GM19455 (cell line): Measurements from ENCODE around the gene MEAF6.
"Not testable (repeated sequence)": the region's sequence is repeated elsewhere in the genome, so short reads cannot be mapped to it uniquely, and the experiment has no call there.

Experiments used
- ATAC-seq: cut with Tn5 transposase; IDR thresholded peaks from one replicate; pipeline ENCODE4 v1.9.1; 2021; ENCODE audit not compliant: unreplicated experiment

MEAF6 gene

DNA sequence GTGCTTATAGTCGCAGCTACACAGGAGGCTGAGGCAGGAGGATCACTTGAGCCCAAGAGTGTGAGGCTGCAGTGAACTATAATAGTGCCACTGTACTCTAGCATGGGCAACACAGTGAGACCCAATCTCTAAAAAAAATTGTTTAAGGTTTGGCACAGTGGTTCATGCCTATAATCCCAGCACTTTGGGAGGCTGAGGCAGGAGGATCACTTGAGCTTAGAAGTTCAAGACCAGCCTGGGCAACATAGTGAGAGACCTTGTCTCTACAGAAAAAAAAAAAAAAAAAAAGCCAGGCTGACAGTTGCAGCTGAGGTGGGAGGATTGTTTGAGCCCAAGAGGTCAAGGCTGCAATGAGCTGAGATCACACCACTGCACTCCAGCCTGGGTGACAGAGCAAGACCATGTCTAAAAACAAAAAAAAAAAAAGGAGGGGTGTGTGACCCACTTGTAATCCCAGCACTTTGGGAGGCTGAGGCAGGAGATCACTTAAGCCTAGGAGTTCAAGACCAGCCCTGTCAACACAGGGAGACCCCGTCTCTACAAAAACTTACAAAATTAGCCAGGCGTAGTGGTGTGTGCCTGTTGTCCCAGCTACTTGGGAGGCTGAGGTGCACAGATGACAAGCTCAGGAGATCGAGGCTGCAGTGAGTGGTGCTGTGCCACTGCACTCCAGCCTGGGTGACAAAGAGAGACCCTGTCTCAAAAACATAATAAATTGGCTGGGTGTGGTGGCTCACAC, 18.0 kb upstream of the MEAF6 start:
- ATAC-seq, result not testable (repeated sequence)

DNA sequence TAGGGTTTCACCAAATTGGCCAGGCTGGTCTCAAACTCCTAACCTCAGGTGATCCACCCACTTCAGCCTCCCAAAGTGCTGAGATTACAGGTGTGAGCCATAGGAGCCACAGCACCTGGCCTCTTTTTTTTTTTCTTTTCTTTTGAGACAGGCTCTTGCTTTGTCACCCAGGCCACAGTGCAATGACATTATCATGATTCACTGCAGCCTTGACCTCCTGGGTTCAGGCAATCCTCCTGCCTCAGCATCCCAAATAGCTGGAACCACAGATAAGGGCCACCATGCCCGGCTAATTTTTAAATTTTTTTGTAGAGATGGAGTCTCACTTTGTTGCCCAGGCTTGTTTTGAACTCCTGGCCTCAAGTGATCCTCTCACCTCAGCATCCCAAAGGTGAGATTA, 15.3 kb upstream of the MEAF6 start:
- not testable (repeated sequence) for ATAC-seq

- no peak for ATAC-seq
Measured at GRCh38 chr1:37519613-37520012, 5.0 kb upstream of the MEAF6 start.

GRCh38 chr1:37518929-37519328, 4.4 kb upstream of the MEAF6 start:
- ATAC-seq, result not testable (repeated sequence)

GRCh38 chr1:37518241-37518640, 3.7 kb upstream of the MEAF6 start:
- not testable (repeated sequence) for ATAC-seq

DNA sequence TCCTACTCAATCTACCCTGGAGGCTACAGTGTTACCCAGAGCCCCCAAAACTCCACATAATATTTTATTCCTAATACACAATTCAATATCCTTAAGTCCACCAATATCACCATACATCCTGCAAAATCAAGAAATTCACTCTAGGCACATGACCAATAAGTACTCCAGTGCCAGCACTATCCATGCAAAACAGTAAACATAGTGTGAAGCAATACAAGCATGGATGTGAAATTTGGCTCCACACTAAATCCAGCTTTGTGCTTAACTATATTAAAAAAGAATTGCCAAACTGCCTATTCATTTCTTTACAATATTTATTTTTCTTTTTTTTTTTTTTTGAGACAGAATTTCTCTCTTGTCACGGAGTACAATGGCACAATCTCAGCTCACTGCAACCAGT, 3.0 kb upstream of the MEAF6 start:
- ATAC-seq, result no peak

- no peak for ATAC-seq
Measured at GRCh38 chr1:37515185-37516034, 844 bp upstream of the MEAF6 start.

GRCh38 chr1:37513795-37514349, 694 bp downstream of the MEAF6 start:
- ATAC-seq, result peak; percentile 5

DNA sequence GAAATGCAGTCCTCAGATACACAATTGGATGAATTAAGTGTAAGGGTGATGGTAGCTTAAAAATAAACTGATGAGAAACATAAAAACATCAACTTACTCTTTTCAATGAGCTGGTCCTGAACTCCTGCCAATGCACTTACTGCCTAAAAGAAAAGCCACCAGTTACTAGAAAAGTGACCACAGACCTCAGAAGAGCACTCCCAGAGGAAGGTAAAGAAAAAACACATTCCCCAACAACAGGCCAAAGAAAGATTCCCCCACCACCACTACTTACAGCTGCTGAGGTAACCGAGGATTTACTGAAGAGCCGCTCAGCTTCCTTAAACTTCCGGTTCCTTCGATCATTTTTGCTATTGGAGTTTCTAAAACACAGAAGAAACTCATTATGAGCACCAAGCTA, 5.4 kb downstream of the MEAF6 start:
- no peak for ATAC-seq

GRCh38 chr1:37506740-37507139, 7.8 kb downstream of the MEAF6 start:
- no peak for ATAC-seq

GRCh38 chr1:37502791-37503190, 11.8 kb downstream of the MEAF6 start:
- ATAC-seq, result not testable (repeated sequence)

- ATAC-seq, result no peak
Measured at GRCh38 chr1:37502104-37502503, 12.5 kb downstream of the MEAF6 start.

DNA sequence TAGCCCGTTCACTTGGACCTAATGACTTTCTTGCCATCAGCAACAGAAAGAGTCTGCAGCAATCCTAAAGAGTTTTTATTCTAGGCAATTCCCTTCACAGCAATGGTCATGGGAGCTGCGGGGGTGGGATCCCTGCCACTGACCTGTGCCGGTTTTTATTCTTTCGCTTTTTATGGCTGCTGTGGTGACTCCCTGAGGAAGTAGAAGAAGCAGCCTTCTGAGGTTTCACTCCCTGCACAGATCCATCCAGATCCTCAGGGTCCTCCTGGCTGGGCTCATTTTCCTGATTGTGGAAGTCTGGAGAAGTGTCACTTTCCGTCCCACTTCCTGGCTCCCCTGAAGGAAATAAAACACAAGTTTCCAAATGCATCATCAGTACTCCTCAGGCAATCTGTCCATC, 12.9 kb downstream of the MEAF6 start:
- no peak for ATAC-seq

DNA sequence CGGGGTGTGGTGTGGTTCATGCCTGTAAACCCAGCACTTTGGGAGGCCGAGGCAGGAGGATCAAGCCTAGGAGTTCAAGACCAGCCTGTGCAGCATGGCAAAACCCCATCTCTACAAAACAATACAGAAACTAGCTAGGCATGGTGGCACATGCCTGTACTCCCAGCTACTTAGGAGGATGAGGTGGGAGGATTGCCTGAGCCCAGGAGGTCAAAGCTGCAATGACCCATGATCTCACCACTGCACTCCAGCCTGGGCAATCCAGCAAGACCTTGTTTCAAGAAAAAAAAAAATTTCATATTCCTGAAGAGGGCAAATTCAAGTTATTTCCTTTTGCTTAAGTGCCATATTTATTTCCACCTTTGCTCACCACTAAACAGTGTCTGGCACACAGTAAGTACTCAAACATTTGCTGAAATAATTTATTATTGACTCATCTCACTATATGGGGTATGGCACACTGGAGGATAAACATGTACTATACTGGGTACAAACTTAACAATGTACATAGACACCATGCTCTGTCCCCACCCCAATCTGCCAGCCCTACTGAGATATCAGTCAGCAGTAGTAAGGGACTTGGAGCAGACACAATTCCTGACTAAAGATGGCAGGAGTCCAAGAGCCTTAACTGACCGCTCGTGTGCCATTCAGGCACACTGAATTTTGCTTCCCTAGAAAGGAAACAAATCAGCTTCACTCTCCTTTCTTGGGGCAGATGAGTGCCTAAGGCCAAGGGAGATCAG, 15.5 kb downstream of the MEAF6 start:
- no peak for ATAC-seq

GRCh38 chr1:37497832-37498231, 16.7 kb downstream of the MEAF6 start:
- no peak for ATAC-seq

DNA sequence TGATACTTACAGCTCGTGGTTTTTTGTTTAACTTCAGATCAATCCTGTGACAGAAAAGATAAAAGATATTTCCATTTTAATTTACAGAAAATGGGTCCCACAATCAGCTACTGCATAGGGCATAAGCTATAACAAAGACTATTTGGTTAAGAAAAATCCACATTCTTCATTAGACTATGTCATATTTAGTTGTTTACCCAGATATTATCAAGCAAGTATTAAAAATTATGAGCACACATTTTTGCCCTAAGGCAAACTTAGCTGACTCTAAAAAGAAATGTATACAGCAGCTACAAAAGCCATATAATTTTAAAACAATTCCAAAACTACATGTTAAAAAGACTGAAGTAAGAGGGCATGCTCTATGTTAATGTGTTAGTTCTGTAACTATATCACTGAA, 18.7 kb downstream of the MEAF6 start:
- no peak for ATAC-seq

DNA sequence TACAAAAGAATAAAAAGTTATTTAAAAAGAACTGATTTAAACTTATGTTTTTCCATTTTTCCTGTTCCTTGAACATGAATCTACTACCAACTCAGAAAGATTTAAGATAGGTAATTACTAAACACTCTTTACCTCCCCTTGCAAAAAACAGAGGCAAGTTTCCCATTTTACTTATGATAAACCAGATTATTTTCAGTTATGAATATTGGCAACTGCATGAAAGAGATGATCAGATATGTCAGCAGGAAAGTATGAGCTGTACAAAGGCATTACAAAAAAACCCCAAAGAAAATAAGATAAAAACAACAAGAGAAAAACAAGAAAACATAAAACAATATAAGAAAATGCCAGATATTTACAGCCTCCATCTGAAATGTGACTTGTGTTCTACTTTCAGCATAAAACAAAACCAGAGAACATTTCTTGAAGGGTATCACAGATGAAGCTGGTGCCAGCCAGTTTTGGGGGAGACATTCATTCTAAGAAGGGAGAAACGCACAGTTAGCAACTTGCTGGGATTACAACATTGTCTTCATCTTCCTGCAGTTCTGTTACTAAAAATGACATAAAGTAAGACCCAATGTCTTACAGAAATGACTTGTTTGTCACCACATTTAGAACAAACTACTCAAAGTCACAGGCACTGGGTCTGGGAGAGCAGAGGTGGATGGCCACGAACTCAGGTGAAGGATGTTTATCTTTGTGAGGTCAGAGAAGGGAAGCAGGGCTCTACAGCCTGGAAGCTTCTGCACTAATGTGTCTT, 21.0 kb downstream of the MEAF6 start:
- no peak for ATAC-seq

- no peak for ATAC-seq
Measured at GRCh38 chr1:37487619-37487984, 27.0 kb downstream of the MEAF6 start.

- no peak for ATAC-seq
Measured at GRCh38 chr1:37486680-37487618, 27.6 kb downstream of the MEAF6 start.
